GM12878 (cell line): ENCODE data around the gene PALS1. TPM values are rescaled to one million over a fixed set of nuclear protein-coding genes. Genes with fewer than 3 reads are reported as not detected.

ENCODE experiments used
- ATAC-seq: fragments of 200-7000 bp; cut with Tn5 transposase; 3 replicates; pipeline ENCODE4 v1.9.1; 2020; ENCODE audit warnings: mild to moderate bottlenecking, moderate library complexity
- BruUV-seq: library from RNA; stranded (reverse); fragments of 400-500 nt; replicated peaks from 2 replicates; lab custom pipeline; 2021; lab: Mats Ljungman, UMichigan
- CTCF ChIA-PET: fragments of 300-600 bp; sonication (Branson Sonifier 250); formaldehyde crosslinking; extraction: SDS; loops from one replicate; lab custom pipeline; 2021; ENCODE audit warnings: inconsistent platforms; lab: Yijun Ruan, JAX
- POLR2A ChIA-PET: fragments of 350-600 bp; formaldehyde crosslinking; extraction: SDS; loops from one replicate; lab custom pipeline; 2021; ENCODE audit warnings: inconsistent platforms; lab: Charles Lee
- RAD21 ChIA-PET: fragments of 300-600 bp; sonication (Branson Sonifier 250); formaldehyde crosslinking; loops from one replicate; lab custom pipeline; 2023; ENCODE audit warnings: antibody characterized with exemption; ENCODE audit not compliant: unreplicated experiment; lab: Charles Lee
- SMC1A ChIA-PET: fragments of 300-600 bp; sonication (Branson Sonifier 250); formaldehyde crosslinking; loops from one replicate; lab custom pipeline; 2023; ENCODE audit not compliant: unreplicated experiment, uncharacterized antibody; lab: Charles Lee
- DNase-seq: peaks from one replicate; pipeline ENCODE4 v3.0.0-alpha.2; 2011; ENCODE audit warnings: low read depth, low spot score
- FAIRE-seq: peaks from 3 replicates; lab custom pipeline; 2011; peaks lifted over from hg19 to GRCh38; lab: Jason Lieb, UNC
- H2AFZ ChIP-seq: 2 replicates; pipeline ENCODE4 v1.6.0; 2011; ENCODE audit warnings: low read depth, low read length, control low read depth; ENCODE audit not compliant: control insufficient read depth
- H3K27ac ChIP-seq: 2 replicates; pipeline ENCODE4 v1.5.1; 2011; ENCODE audit warnings: control low read depth; ENCODE audit not compliant: control insufficient read depth, insufficient read depth
- H3K27me3 ChIP-seq, 2 experiments: replicated peaks in 1 of 2; 2 replicates each; pipeline versions ENCODE4 v1.6.0 to v1.6.1; 2011; ENCODE audit warnings: low read length in 1 of 2; ENCODE audit not compliant: control insufficient read depth in 2 of 2, insufficient read depth in 2 of 2
- H3K36me3 ChIP-seq, 2 experiments: 2 replicates each; pipeline ENCODE4 v1.5.1; 2011; ENCODE audit warnings: low read length in 1 of 2; ENCODE audit not compliant: control insufficient read depth in 2 of 2, insufficient read depth in 2 of 2
- H3K4me1 ChIP-seq: 2 replicates; pipeline ENCODE4 v1.6.1; 2011; ENCODE audit warnings: mild to moderate bottlenecking, low read length, moderate library complexity, mixed read lengths; ENCODE audit not compliant: control insufficient read depth, insufficient read depth
- H3K4me2 ChIP-seq: 2 replicates; pipeline ENCODE4 v1.6.0; 2011; ENCODE audit warnings: control low read depth; ENCODE audit not compliant: control insufficient read depth, insufficient read depth
- H3K4me3 ChIP-seq: fragments of 200-600 bp; sonication (generic); 2 replicates; pipeline ENCODE4 v1.5.1; 2016
- H3K79me2 ChIP-seq: 2 replicates; pipeline ENCODE4 v1.6.0; 2011; ENCODE audit warnings: low read length; ENCODE audit not compliant: control insufficient read depth, insufficient read depth
- H3K9ac ChIP-seq: 2 replicates; pipeline ENCODE4 v1.8.0; 2011; ENCODE audit warnings: low read length, control low read depth, mixed read lengths; ENCODE audit not compliant: control insufficient read depth, insufficient read depth
- H3K9me3 ChIP-seq: replicated peaks from 3 replicates; pipeline ENCODE4 v1.5.1; 2011; ENCODE audit warnings: mild to moderate bottlenecking, low read length; ENCODE audit not compliant: control insufficient read depth, insufficient read depth
- H4K20me1 ChIP-seq: 2 replicates; pipeline ENCODE4 v1.6.0; 2011; ENCODE audit not compliant: control insufficient read depth, insufficient read depth
- BRCA1 ChIP-seq: IDR thresholded peaks from 2 replicates; pipeline ENCODE4 v1.6.1; 2011; ENCODE audit warnings: low read depth, low read length, improper control_type of control experiment
- CHD2 ChIP-seq: IDR thresholded peaks from 2 replicates; pipeline ENCODE4 v1.6.1; 2011; ENCODE audit warnings: low read depth, low read length, improper control_type of control experiment, borderline replicate concordance
- HDAC6 ChIP-seq: fragments of 200-600 bp; sonication (generic); IDR thresholded peaks from one replicate; pipeline ENCODE4 v1.8.0; 2017; ENCODE audit warnings: antibody characterized with exemption; ENCODE audit not compliant: unreplicated experiment
- IKZF1 ChIP-seq: fragments of 450-650 bp; conservative IDR thresholded peaks from 2 replicates; pipeline ENCODE4 v1.6.1; 2017; ENCODE audit warnings: antibody characterized with exemption, mild to moderate bottlenecking
- JUNB ChIP-seq: IDR thresholded peaks from 2 replicates; pipeline ENCODE4 v1.6.1; 2016; ENCODE audit warnings: antibody characterized with exemption, mild to moderate bottlenecking
- NFYA ChIP-seq: IDR thresholded peaks from 2 replicates; pipeline ENCODE4 v1.6.1; 2011; ENCODE audit warnings: low read depth, mild to moderate bottlenecking, low read length, improper control_type of control experiment, borderline replicate concordance
- NR2F1 ChIP-seq: fragments of 450-650 bp; conservative IDR thresholded peaks from 2 replicates; pipeline ENCODE4 v1.6.1; 2017; ENCODE audit warnings: mild to moderate bottlenecking
- NRF1 ChIP-seq: conservative IDR thresholded peaks from 2 replicates; pipeline ENCODE4 v1.6.1; 2011; ENCODE audit warnings: mild to moderate bottlenecking, low read depth, low read length, improper control_type of control experiment
- PAX5 ChIP-seq: IDR thresholded peaks from 2 replicates; pipeline ENCODE4 v1.6.1; 2011; ENCODE audit warnings: low read depth, low read length, borderline replicate concordance
- POLR2AphosphoS2 ChIP-seq: IDR thresholded peaks from 2 replicates; pipeline ENCODE4 v1.6.1; 2011; ENCODE audit warnings: low read depth, mild to moderate bottlenecking, low read length, improper control_type of control experiment, moderate library complexity
- SRF ChIP-seq, 2 experiments: IDR thresholded peaks; 2 replicates each; pipeline ENCODE4 v1.6.1; 2011; ENCODE audit warnings: low read depth in 2 of 2, low read length in 2 of 2, mild to moderate bottlenecking in 1 of 2, moderate library complexity in 1 of 2
- USF1 ChIP-seq: IDR thresholded peaks from 2 replicates; pipeline ENCODE4 v1.6.1; 2011; ENCODE audit warnings: borderline replicate concordance, low read depth, mild to moderate bottlenecking, moderate library complexity, mixed read lengths, low read length; ENCODE audit not compliant: insufficient read depth; ENCODE audit errors: extremely low read length
- YY1 ChIP-seq: IDR thresholded peaks from 2 replicates; pipeline ENCODE4 v1.6.1; 2011; ENCODE audit warnings: low read depth, mild to moderate bottlenecking, low read length
- ZNF274 ChIP-seq: IDR thresholded peaks from one replicate; pipeline ENCODE4 v1.8.0; 2011; ENCODE audit not compliant: insufficient read length, insufficient read depth
- WGBS: methylation state at CpG from one replicate; pipeline ENCODE4 v1.1.6; 2016; ENCODE audit warnings: low lambda C conversion rate; ENCODE audit not compliant: insufficient replicate concordance, insufficient coverage; ENCODE audit errors: missing lambda C conversion rate; 5-methylcytosine and 5-hydroxymethylcytosine counted together
- in situ Hi-C: fragments of 300-500 bp; cut with MboI; formaldehyde crosslinking; loops from 9 replicates; pipeline ENCODE4 v1.14.3; 2018; ENCODE audit warnings: mixed read lengths
- intact Hi-C: fragments of 100-400 bp; cut with micrococcal nuclease; formaldehyde crosslinking; loops from one replicate; pipeline ENCODE4 v1.14.2; 2022; ENCODE audit not compliant: unreplicated experiment
- polyA plus RNA-seq, 11 experiments: library from polyadenylated mRNA; depleted of rRNA in 4 of 11; unstranded in 6 of 11; stranded (reverse) in 5 of 11; fragments of >200 nt; fragmentation: Nextera tagmentation in 4 of 11; fragmentation: Illumina TruSeq in 1 of 11; extraction: Ambion mirVana in 4 of 11; extraction: Trizol in 1 of 11; gene quantifications; 1 replicate in 1 of 11; 2 replicates in 10 of 11; pipeline versions ENCODE4 v1.2.1 to v1.2.3, GENCODE V29; 2011 to 2016; ENCODE audit warnings: inconsistent platforms in 2 of 11, missing spikeins in 2 of 11, low read depth in 1 of 11
- total RNA-seq, 4 experiments: library from RNA; depleted of rRNA in 3 of 4; stranded (reverse); fragments of >200 nt in 3 of 4; fragmentation: Illumina TruSeq in 1 of 4; extraction: Trizol in 1 of 4; gene quantifications; 2 replicates each; pipeline versions ENCODE4 v1.2.1 to v1.2.3, GENCODE V29; 2013 to 2021
- TF ChIP-seq, protein P1 (sequence below), 3 experiments: IDR thresholded peaks in 2 of 3; conservative IDR thresholded peaks in 1 of 3; 2 replicates each; pipeline ENCODE4 v1.5.1; 2011; ENCODE audit warnings: low read depth in 3 of 3, low read length in 3 of 3, mild to moderate bottlenecking in 3 of 3, control low read depth in 2 of 3, moderate library complexity in 2 of 3, inconsistent platforms in 1 of 3, mixed read lengths in 1 of 3; ENCODE audit not compliant: control insufficient read depth in 2 of 3, insufficient read depth in 1 of 3; ENCODE audit errors: extremely low read depth in 1 of 3

PALS1 gene
- total and polyA plus RNA-seq, 10 of the 15 experiments (the other 5 are each of a cell fraction or from before 2014, with no cell fraction given), result 4.2 to 10.9 (median 6.6) TPM

DNA sequence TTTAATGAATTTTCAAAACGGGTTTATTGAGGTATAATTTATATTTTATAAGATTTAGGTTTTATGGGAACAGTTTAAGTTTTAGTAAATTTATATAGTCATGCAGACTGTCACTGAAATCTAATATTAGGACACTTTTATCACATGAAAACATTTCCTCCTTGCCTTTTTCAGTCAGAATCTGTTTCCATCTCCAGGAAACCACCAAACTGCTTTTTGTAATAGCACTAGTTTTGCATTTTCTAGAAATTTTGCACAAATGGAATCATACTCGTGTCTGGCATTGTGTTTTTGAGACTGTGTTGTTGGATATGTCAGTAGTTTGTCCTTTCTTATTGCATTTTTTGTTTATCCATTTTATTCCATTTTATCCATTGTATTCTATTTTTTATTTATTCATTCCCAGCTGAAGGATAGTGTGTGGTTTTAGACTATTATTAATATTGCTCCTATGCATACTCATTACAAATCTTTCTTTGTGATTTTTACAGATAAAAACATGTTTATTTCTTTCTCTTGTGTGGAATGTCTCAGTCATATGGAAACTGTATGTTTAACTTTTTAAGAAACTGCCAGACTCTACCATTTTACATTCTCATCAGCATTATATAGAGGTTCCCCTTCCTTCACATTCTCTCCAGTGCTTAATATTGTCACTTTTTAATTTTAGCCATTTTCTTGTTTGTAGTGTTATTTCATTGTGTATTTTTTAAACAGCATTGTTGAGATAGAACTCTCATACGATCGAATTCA is 26.5 kb downstream of the PALS1 start (continued):
- TF ChIP-seq ZNF274, result no peak
- TF ChIP-seq NRF1, result no peak
- TF ChIP-seq POLR2AphosphoS2, result no peak
- TF ChIP-seq USF1, result no peak
- no peak; the same call in 1 of the 2 replicates for TF ChIP-seq JUNB
- no peak for TF ChIP-seq CHD2
- TF ChIP-seq YY1, result no peak
- TF ChIP-seq NFYA, result no peak
- no peak for TF ChIP-seq PAX5
- TF ChIP-seq, all 136 proteins: peak for 0

DNA sequence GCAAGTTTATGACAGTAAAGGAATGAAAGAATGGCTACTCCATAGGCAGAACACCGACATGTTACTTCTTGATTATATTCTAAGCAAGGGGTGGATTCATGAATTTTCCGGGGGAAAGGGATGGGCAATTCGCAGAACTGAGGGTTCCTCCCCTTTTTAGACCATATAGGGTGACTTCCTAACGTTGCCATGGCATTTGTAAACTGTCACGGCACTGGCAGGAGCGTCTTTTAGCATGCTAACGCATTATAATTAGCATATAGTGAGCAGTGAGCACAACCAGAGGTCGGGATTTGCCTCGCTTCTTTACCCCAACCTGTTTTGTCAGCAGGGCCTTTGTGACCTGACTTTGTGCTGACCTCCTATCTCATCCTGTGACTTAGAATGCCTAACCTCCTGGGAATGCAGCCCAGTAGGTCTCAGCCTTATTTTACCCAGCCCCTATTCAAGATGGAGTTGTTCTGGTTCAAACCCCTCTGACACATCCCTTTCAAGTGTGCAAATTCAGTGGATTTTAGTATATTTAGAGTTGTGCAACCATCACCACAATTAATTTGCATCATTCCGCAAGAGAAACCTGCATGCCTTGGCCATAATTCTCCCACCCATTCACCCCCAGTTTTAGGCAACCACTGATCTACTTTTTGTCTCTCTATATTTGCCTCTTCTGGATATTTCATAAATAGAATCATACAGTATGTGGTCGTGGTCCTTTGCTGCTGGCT is 27.4 kb downstream of the PALS1 start:
- Histone ChIP-seq H2AFZ (no peak overlapping the region), H4K20me1 (no peaks in the 10 kb centered on the region), H3K79me2 (peaks cover 6% of the 10 kb centered on the region), H3K9ac (no peak overlapping the region), H3K9me3 (no peaks in the 10 kb centered on the region), H3K36me3 (no peaks in the 10 kb centered on the region; a peak in 1 of 4 replicates), H3K4me2 (peak overlapping the region; percentile 30; the same call in 1 of the 2 replicates), H3K4me1 (no peaks in the 10 kb centered on the region), H3K27ac (no peak overlapping the region), H3K27me3 (no peaks in the 10 kb centered on the region), H3K4me3 (no peak overlapping the region)
- BruUV-seq, result no TSS peak
- RAD21 ChIA-PET, result no interaction called here
- 85% methylated on average over 11 of the region's 11 CpGs for WGBS
- POLR2A ChIA-PET, result no interaction called here
- SMC1A ChIA-PET, result interaction anchor here (1.4 kb wide), 1 partner anchor 15 kb away, joined by 3 read pairs; no protein-coding TSS in a partner anchor
- CTCF ChIA-PET, result interaction anchor here (1.8 kb wide), 1 partner anchor 17 kb away, joined by 10 read pairs; no protein-coding TSS in a partner anchor
- TF ChIP-seq HDAC6 (no peak), IKZF1 (no peak), SRF (IDR thresholded peaks at IDR 0.05; ENCODE audit: low read depth in 2 of 2, low read length in 2 of 2) (0 out of 4 replicates have a peak, but pooled peaks of 1 of the 2 experiments have one; percentile 43), POLR2AphosphoS2 (no peak), NR2F1 (no peak), BRCA1 (no peak)
- TF ChIP-seq, protein P1, sequence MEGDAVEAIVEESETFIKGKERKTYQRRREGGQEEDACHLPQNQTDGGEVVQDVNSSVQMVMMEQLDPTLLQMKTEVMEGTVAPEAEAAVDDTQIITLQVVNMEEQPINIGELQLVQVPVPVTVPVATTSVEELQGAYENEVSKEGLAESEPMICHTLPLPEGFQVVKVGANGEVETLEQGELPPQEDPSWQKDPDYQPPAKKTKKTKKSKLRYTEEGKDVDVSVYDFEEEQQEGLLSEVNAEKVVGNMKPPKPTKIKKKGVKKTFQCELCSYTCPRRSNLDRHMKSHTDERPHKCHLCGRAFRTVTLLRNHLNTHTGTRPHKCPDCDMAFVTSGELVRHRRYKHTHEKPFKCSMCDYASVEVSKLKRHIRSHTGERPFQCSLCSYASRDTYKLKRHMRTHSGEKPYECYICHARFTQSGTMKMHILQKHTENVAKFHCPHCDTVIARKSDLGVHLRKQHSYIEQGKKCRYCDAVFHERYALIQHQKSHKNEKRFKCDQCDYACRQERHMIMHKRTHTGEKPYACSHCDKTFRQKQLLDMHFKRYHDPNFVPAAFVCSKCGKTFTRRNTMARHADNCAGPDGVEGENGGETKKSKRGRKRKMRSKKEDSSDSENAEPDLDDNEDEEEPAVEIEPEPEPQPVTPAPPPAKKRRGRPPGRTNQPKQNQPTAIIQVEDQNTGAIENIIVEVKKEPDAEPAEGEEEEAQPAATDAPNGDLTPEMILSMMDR (IDR thresholded peaks at IDR 0.05 in 2 of 3, conservative IDR thresholded peaks at IDR 0.05 in 1 of 3; ENCODE audit: control insufficient read depth in 2 of 3, extremely low read depth in 1 of 3, insufficient read depth in 1 of 3, low read depth in 3 of 3, low read length in 3 of 3), result no peak
- intact Hi-C loops (no loop called here), in situ Hi-C loops (no loop called here)
- no peak for DNase-seq
- FAIRE-seq, result no peak
- no peak for ATAC-seq
